T-helper 22 cell (primary cell): ENCODE measurements around the gene SLCO1A2.

Experiments
- DNase-seq: peaks from one replicate; pipeline ENCODE4 v3.0.0-alpha.2; 2020; ENCODE audit warnings: low read depth

SLCO1A2 gene

DNA sequence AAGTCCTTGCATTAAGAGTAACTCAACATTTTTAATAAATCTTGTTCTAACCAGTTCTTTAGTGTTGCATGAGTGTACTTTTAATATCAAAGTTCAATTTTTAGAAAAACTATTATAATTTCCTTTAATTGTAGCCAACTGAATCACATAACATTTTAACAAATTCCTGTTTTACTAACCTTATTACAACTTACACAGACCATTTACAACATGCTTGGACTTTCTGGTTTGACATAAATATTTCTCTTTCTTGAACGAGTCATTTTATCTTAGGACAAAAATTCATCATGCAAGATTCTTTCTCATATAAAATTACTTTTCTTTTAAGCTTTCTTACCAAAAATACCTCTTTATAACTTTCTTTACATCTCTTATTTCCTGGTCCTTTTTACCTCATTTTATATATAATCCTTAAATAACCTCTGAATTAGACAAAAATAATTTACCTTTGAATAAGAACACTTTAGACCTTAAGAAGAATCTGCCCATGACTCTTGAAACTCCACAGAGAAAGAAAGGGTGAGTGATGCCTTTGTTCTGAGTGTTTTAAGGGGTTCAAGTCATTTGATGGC is 3.9 kb downstream of the SLCO1A2 start:
- DNase-seq, result no peak

GRCh38 chr12:21328578-21328977 is 6.1 kb downstream of the SLCO1A2 start:
- DNase-seq, result no peak

DNA sequence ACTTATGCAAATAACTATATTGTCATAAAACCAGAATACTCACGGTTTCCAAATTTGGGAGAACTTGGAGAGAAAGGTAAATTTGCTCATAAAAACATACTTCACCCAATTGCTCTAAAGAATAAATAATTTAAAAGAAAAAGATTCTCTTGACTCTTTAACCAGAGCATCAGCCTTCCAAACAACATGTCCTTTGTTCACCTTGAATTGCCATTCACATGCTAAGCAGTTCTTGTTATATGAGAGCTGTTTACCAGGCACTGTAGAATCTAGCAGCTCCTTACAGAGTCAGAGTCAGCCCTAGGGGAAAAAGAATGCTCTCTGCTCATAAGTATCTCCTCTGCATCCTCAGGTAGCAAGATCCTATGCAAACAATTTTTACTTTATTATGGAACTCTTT is 10.2 kb downstream of the SLCO1A2 start:
- DNase-seq, result no peak

- DNase-seq, result no peak
Observed at GRCh38 chr12:21323736-21324135, 11.0 kb downstream of the SLCO1A2 start.

GRCh38 chr12:21308785-21309184 is 25.9 kb downstream of the SLCO1A2 start:
- no peak for DNase-seq

DNA sequence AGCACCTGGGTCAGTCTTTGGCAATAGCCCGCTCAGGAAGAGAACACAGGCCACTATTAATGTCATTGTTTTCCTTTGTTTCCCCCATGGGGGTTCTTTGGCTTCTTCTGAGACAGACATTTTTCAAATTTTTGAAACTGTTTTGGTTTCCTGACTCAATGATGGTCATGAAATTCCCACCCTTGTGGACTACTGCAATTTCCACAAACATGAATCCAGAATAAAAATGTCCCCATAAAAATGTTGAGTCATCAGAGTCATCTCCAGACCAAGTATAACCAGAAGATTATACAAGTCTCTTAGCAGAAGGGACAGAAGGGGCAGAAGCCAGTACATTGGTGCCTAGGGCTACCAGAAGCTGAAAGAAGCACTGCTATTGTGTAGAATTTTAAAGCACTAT is 29.1 kb downstream of the SLCO1A2 start:
- DNase-seq, result no peak

DNA sequence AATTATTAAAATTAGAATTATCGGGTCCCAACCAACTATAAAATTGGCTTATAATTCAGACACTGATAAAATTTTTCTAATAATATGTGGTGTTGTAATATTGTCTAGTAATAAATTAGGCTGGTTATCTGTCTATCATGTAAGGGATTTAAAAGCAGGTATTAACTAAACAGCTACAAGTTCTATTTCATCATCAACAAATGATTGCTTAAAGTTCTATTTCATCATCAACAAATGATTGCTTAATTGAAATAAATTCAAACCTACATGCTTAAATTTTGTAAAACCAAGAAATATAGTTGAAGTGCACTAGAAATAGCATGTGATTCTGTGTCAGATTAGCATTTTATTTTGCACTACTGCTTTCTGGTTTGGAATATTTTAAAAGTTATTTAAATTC is 34.1 kb downstream of the SLCO1A2 start:
- DNase-seq, result no peak

DNA sequence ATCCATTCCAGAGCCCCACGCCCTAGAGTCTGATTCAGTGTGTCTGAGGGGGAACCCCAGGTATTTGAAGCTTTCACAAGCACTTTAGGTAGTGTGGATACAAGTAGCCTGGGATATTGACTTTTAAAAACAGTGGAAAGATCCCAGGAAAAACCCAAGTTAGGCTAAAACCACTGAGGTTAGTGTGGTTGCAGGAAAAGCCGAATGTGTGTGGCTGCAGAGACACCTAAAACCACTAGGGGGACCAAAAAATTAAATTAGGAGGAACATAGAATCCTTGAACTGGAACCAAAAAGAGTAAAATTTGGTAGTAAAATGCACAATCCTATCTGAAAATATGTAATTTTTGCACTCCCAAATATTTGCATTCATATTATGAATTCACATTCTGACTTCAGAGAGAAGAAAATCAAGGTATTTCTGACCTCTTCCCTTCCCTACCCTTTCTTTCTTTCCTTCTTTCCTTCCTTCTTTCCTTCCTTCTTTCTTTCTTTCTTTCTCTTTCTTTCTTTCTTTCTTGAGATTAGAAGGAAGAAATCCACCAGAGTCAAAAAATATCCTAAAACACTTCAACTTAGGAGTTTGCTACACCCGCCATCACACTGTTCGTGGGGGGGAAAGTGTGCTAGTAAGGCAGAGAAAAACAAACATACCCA is 37.8 kb downstream of the SLCO1A2 start:
- DNase-seq, result no peak

DNA sequence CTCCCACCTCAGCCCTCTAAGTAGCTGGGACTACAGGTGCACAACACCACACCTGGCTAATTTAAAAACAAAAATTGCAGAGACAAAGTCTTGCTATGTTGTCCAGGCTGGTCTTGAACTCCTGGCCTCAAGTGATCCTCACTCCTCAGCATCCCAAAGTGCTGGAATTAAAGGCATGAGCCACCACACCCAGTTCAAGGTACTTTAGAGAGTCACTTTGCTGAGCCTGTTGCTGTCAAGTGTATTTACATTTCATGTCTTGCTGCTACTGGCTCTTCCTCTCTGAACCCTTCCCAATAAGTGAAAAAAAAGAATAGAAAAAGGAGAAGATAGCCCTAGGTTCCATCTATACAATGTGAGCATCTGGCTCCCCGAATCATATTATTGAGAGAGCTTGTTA is 38.4 kb downstream of the SLCO1A2 start:
- DNase-seq, result no peak

GRCh38 chr12:21294176-21294575 is 40.5 kb downstream of the SLCO1A2 start:
- DNase-seq, result no peak

- DNase-seq, result no peak
Observed at GRCh38 chr12:21292111-21292510, 42.6 kb downstream of the SLCO1A2 start.

- DNase-seq, result no peak
Observed at GRCh38 chr12:21289698-21290097, 45.0 kb downstream of the SLCO1A2 start.

DNA sequence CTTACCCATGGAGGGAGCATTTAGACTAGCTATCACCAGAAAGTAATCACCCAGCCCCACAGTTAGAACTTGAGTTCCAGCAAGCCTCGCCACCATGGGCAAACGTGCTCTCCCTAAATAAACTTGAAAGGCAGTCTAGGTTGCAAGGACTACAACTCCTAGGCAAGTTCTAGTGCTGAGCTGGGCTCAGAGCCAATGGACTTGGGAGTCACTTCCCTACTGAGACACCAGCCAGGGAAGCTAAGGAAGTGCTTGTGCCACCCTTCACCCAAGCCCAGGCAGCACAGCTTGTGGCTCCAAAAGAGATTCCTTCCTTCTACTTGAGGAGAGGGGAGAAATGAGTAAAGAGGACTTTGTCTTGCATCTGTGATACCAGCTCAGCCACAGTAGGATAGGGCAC is 57.9 kb downstream of the SLCO1A2 start:
- DNase-seq, result no peak

- no peak for DNase-seq
Observed at GRCh38 chr12:21265932-21266331, 68.8 kb downstream of the SLCO1A2 start.

GRCh38 chr12:21264232-21264631 is 70.5 kb downstream of the SLCO1A2 start:
- no peak for DNase-seq

- no peak for DNase-seq
Observed at GRCh38 chr12:21257172-21257571, 77.5 kb downstream of the SLCO1A2 start.

DNA sequence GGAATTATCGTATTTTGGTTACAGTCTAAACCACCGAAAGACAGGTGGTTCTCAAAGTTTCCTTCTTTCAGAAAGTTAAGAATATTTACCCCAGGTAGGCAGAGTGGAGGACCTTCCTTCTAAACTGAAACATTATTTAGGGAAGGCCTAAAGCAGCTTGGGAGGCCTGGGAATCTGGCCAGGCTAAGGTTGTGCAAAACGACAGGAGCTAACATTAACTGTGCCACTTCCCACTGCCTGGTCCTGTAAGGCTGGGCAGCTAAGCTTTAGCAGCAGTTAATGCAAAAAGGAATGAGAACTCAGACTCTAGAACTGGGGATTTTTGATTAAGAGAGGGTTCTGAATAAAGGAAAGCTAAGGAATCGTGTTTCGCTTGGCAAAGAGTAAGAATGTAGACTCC is 82.6 kb downstream of the SLCO1A2 start:
- DNase-seq, result no peak

DNA sequence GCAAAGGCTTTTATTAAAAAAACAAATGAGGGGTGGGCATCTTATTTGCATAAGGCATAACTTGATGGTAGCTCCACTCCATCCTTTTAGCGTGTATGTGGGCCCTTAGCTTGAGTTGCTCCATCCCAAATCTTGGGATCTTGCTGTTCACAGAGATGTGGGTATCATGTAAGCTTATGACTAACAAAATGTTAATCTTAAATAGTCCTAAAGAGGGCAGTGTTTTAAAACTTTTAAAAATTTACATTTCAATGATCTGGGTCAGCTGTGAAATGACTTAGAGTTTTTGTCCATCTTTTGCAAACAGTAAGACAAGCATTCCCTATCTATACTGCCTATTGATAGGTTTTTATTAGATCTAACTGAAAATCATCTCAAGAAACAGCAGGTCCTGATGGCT is 86.0 kb downstream of the SLCO1A2 start:
- no peak for DNase-seq

GRCh38 chr12:21239866-21240265 is 94.9 kb downstream of the SLCO1A2 start:
- no peak for DNase-seq

DNA sequence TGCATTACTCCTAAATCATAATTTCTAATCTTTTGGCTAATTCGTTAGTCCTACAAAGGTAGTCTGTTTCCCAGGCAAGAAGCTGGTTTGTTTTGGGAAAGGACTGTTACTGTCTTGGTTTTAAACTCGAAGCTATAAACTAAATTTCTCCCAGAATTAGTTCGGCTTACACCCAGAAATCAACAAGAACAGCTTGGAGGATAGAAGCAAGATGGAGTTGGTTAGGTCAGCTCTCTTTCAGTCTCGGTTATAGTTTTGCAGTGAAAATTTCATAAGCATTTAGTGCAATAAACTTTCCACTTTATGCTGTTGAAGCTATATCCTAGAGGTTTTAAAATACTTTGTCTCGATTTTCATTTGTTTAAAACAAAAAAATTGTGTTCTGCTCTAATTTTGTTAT is 100.3 kb downstream of the SLCO1A2 start:
- no peak for DNase-seq

DNA sequence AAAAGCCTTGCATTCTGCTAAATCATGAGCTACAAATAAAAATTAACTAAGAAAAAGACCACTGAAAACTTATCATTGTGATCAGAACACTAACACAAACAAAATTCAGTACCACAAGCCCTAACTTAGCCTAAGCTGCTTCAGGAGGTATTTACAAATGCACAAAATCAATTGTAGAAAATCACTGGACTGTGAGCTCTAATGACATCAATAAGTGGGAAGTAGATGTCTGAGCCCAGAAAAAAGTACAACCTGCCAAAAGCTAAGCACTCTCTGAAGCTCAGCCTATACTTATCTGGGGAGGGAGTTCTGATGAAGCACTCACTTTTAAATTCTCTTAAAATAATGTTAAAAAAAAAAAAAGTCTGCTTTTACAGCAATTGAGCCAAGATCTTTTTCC is 110.8 kb downstream of the SLCO1A2 start:
- no peak for DNase-seq

DNA sequence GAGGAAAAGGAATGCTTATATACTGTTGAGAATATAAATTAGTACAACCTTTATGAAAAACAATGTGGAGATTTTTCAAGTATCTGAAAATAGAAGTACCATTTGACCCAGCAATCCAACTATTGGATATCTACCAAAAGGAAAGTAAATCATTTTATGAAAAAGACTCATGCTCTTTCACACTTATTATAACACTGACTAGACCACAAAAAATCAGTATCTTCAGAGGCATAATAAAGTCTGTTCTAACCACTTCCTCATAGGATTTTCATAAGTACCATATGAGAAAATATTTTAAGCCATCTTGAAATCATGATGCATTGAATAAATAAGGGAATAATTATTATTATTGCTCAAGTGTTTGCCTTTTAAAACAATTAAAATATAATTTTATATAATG is 112.9 kb downstream of the SLCO1A2 start:
- no peak for DNase-seq

- no peak for DNase-seq
Observed at GRCh38 chr12:21221072-21221471, 113.6 kb downstream of the SLCO1A2 start.

GRCh38 chr12:21220266-21220665 is 114.5 kb downstream of the SLCO1A2 start:
- no peak for DNase-seq
